TTC549 (cell line): ENCODE results near the gene ARID1B.

ENCODE experiments used
- FAIRE-seq: peaks from 2 replicates; lab custom pipeline; 2012; peaks lifted over from hg19 to GRCh38; lab: Jason Lieb, UNC

The ARID1B gene

DNA sequence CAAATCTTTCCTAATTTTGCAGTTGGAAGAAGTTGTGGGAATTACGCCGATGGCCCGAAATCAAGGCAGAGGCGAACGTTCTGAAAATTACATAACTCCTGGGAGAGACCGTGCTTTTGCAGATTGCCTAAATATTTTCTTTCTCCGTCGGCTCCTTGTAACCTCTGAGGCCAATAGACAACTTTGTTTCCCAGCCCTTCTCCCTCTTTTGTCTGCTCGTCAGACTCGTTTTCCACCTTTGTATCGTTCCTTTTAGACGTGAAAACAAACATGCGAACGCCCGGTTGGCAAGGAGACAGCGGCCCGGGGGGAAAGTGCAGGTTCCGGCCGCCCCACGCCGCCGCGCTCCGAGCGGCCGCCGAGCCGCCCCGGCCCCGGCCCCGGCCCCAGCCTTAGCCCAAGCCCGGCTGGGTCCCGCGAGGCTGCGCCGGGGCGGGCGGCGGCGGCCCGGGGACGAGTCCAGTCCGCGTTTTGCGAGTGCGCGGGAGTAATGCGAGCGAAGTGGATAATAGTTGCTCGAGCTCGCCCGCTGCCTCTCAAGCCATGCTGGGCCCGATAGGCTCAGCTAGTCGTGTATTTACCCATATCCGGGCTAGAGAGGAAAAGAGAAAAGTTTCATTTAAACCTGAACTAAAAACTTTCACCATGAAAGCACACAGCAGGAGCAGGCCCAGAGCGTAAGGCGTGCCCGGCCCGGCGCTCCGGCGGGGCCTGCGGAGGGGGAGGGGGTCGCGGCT, at the start of gene ARID1B:
ARID1B (plus strand) TSS at position 539 of the 737 bp plus-strand sequence. CDS start 303 bp downstream, outside the sequence.
- no peak for FAIRE-seq

DNA sequence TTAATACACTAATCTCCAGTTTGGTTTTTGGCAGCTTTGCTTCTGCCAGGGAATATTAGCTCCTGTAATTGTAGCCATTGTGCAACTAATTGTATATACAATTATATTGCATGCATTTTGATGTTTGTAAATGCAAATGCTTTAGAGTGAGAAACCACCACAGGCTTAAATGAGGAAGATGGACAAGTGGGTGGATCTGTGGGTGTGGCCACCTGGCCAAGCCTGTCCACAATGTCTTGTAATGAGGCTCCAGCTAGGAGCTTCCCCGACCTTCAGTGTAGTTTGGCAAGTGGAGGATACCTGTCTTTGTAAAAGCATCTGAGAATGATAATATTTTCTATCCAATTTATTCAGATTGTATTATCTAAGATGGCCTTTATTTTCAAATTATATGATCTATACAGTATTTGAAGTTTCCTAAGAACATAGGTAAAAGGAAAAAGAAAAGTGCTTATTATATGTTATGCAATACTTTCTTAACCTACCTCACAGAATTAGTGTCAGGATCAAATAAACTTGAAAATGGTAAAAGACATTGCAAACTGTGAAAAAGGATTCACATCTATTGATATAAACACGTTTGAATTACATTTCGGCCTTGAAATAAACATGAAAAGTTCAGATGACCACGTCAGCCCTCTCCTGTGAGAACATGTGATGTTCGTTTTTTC, 49.3 kb upstream of the ARID1B start:
- FAIRE-seq: no peak

DNA sequence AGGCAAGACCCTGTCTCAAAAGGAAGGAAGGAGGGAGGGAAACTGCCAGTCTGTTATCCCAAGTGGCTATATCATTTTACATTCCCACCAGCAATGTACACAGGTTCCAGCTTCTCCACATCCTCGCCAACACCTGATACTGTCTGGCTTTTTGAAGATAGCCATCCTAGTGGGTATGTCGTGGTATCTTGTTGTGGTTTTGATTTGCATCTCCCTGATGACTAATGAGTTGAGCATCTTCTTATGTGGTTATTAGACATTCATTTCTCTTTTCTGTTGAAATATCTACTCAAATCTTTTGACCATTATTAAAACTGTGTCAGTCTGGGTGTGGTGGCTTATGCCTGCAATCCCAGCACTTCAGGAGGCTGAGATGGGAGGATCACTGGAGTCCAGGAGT, 47.9 kb upstream of the ARID1B start:
- no peak for FAIRE-seq

DNA sequence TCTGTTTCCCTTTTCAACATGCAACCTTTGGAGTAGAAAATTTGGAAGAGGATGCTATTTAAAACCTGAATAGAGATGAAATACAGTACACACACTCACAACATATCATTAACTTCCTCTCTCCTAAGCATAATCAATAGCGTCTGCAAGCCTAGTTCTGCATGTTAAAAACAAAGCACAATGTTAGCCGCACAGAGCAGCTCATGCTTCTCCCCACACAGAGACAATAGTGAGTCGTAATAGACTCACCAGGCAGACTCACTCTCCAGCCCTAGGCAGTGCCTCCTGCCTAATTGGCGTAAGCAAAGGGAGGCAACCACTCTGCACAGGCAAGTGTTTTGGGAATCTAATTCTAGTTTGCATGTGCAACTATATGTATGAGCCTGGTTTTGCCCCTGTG, 45.8 kb upstream of the ARID1B start:
- no peak for FAIRE-seq

DNA sequence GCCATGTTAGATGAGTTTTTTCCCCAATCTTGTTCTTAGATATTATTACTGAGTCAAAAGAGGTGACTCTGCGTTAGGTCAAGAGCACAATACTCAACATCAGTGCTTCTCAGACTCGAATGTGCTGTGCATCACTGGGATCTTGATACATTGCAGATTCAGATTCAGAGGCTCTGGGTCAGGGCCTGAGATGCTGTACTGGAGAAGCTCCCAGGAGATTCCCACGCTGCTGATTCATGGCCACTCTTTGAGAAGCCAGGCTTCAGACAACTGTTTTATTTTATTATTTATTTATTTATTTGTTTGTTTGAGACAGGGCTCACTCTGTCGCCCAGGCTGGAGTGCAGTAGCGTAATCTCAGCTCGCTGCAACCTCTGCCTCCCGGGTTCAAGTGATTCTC, 41.4 kb upstream of the ARID1B start:
- FAIRE-seq: no peak

DNA sequence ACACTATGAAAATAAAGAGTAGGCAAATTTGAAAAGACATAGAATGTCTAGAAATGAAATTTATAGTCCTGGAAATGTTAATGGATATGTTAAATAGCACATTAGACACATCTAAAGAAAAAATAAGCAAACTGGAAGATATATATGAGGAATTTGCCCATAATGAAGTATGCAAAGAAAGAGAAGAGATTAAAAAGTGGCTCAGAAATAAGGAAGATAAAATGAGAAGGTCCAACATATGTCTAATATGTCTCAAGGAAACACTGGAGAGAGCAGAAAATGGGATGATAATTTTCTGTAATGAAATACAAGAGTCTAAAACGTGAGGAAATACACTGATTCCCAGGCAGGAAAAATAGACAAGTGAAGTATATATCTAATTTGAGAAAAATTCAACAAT, 36.6 kb upstream of the ARID1B start:
- FAIRE-seq: no peak

DNA sequence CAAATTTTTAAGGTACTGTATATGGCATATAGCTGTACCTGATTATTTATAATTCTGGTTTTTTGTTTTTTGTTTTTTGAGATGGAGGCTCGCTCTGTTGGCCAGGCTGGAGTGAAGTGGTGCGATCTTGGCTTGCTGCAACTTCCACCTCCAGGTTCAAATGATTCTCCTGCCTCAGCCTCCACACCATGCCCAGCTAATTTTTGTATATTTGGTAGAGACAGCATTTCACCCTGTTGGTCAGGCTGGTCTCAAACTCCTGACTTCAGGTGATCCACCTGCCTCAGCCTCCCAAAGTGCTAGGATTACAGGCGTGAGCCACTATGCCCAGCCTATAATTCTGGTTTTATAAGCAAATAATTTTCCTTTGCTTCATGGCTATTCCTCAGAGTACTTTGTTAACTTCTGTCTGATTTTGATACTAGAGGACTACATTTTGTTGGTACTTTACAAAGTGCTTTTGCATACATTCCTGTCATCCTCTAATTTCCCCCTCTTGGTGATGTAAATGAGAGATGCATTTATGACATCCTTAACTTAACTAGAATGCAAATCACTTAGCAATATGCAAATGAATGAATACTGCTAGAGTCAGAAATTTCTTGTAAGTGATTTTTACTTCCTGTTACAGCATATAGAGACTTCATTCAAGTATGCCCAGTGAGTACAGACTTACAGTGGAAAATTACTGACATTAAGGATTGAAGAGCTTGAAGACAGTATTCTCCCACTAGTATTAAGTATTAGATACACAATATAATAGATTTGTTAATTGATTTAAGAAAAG, 35.7 kb upstream of the ARID1B start:
- no peak for FAIRE-seq

GRCh38 chr6:156747715-156748114, 29.5 kb upstream of the ARID1B start:
- FAIRE-seq: no peak

GRCh38 chr6:156748504-156748903, 28.7 kb upstream of the ARID1B start:
- no peak for FAIRE-seq

DNA sequence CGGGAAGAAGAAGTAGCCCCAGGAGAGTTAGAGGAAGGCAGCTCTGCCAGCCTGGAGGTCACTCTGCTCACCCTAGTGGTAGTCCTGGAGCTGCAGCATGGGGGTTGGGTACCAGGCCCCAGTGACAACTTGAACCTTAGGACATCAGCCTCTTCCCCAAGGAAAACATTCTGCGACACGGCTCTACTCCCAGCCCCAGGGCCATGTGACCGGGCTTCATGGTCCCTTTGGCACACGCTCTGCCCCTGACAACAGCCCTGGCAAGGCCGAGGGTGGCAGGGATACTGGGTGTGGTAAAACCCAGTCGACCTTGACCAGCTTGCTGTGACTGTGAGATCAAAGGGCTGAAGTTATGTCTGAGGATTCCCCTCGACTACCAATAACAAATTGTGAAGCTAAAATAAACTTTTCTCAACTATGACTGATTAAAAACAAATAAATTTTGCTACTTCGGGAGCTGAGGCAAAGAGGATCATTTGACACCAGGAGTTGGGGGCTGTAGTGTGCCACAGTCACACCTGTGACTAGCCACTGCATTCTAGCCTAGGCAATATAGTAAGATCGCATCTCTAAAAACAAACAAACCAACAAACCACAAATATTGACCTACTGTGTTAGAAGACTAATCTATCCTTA, 24.4 kb upstream of the ARID1B start:
- FAIRE-seq: no peak

DNA sequence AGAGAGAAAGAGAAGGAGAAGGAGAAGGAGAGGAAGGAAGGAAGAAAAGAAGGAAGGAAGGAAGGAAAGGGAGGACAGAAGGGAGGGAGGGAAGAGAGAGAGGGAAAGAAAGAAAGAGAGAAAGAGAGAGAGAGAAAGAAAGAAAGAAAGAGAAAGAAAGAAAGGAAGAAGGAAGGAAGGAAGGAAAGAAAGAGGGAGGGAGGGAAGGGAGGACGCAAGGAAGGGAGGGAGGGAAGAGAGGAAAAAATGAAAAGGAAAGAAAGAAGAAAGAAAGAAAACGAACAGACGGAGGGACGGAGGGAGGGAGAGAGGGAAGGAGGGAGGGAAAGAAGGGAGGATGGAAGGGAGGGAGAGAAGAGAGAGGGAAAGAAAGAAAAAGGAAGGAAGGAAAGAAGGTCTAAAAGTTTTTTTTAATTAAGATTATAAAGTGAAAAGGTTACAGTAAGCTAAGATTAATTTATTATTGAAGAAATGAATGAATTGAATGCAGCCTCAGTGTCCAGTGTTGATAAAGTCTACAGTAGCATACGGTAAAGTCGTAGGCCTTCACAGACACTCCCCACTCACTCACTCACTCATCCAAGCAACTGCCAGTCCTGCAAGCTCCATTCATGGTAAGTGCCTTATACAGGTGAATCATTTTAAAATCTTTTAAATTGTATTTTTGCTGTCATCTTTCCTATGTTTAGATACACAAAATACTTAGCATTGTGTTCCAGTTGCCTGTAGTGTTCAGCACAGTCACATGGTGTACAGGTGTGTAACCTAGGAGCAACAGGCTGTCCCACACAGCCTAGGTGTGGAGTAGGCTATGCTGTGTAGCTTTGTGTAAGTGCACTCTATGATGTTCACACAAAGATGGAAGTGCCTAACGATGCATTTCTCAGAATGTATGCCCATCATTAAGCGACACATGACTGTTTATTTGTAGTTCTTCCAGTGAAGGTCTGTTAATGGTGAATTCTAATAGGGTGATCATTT, 20.3 kb upstream of the ARID1B start:
- no peak for FAIRE-seq

- no peak for FAIRE-seq
Observed at GRCh38 chr6:156757849-156758248, 19.3 kb upstream of the ARID1B start.

DNA sequence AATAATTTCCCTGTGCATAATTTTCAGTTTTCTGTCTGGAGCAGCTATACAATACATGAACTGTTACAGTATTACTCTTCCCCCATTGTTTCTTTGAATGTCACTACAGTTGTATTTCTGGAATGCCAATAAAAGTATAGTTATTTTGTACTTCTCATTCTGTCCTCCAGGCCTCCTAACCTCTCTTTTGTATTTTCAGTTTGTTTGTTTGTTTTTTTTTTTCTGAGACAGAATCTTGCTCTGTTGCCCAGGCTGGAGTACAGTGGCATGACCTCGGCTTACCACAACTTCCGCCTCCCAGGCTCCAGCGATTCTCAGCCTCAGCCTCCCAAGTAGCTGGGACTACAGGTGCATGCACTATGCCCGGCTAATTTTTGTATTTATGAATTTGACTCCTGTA, 16.8 kb upstream of the ARID1B start:
- FAIRE-seq: no peak

GRCh38 chr6:156762547-156762946, 14.6 kb upstream of the ARID1B start:
- FAIRE-seq: no peak

DNA sequence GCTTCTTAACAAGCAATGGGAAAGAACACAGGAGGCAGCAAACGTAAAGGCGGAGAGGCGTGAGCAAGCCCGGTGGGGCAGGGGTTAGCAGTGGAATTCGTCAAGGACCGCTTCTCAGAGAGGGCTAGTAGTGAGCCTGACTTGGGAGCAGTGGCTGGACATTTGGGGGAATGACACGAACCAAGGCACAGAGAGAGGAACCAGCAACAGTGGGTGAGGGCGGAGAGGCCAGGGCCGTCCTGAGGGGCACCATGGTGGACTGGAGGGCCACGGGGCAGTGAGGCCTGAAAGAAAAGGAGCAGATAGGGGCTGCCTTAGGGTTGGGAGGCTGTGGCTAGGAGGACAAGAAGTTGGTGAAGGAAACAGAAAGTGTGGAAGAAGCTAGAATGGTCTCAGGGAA, 12.1 kb upstream of the ARID1B start:
- no peak for FAIRE-seq

DNA sequence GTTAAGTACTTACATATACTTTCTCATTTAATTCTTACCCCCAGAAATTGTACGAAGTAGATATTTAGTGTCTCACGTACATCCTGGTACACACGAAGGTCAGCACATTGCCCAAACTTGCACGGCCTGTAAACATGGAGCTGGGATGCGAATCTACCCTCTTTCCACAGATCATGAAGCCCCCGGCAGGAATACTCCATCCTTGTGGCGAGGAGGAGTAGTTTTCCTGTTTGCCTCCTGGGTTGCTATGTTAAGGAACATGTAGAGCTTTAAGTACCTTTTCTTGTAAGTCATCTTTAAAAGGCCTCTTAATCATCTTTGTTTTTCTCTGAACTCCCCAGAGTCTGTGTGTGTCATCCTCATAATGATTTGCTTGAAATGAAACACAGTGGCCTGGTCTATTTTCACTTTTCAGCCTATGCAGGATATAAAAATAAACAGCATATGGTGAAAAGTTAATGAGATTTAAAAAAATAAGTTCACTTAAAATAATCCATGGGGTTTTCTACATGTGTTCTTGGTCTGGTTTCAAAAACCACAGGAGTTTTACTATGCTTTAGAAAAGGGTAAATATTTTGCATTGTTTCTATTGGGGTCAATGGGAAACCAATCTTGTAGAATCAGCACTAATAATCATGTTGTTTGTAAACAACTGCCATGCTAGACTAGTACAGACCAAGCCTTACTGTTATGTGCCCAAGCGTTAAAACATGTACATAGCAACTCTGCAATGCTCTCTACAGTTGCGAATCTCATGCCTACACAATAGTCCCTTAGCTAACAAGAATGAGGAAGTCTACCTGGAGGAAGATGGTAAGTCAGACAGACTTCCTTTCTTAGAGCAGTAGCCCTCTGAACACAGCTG, 9.3 kb upstream of the ARID1B start:
- no peak for FAIRE-seq

- no peak for FAIRE-seq
Observed at GRCh38 chr6:156771047-156771446, 6.1 kb upstream of the ARID1B start.

DNA sequence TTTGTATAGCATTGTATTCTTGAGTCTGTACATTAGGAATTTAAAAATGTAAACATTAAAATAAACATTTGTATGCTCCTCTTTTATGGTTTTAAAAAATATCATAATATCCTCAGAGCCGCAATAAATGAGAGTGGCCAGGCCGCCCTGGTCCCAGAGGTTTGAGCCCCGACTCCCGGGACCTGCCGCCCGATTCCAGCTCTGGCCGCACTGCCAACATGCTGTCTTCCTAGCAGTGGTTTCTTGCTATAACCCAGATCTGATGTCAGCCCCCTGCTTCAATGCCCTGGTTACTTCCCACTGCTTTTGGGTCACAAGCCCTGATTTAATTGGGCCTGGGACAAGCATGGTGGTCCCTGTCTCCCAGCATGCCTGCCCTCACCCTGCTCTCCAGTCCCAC, 5.4 kb upstream of the ARID1B start:
- FAIRE-seq: no peak

- no peak for FAIRE-seq
Observed at GRCh38 chr6:156773476-156773875, 3.7 kb upstream of the ARID1B start.
